CD14-positive monocyte (primary cell): ENCODE data around the gene PFKFB4. TPM values are rescaled to one million over a fixed set of nuclear protein-coding genes. Genes with fewer than 3 reads are reported as not detected.

ENCODE experiments used
- DNase-seq, 3 donors: peaks; one replicate each; pipeline ENCODE4 v3.0.0-alpha.2; 2011 to 2022
- H2AFZ ChIP-seq: 2 replicates; pipeline ENCODE4 v1.6.0; 2012; ENCODE audit warnings: mild to moderate bottlenecking, low read depth, low read length, inconsistent platforms; ENCODE audit not compliant: insufficient read depth, poor library complexity, severe bottlenecking
- H3K27ac ChIP-seq, 2 donors: 1 replicate in 1 of 2; 2 replicates in 1 of 2; pipeline ENCODE4 v1.5.1; 2012 to 2013; ENCODE audit warnings: low read length in 2 of 2, control low read depth in 1 of 2, inconsistent platforms in 1 of 2, low read depth in 1 of 2, mild to moderate bottlenecking in 1 of 2
- H3K27me3 ChIP-seq, 2 donors: one replicate each; pipeline versions ENCODE4 v1.6.0 to v1.6.1; 2011 to 2013; ENCODE audit warnings: low read length in 2 of 2; ENCODE audit not compliant: control insufficient read depth in 2 of 2, insufficient read depth in 2 of 2
- H3K36me3 ChIP-seq, 2 donors: replicated peaks in 1 of 2; 1 replicate in 1 of 2; 2 replicates in 1 of 2; pipeline versions ENCODE4 v1.5.1 to v1.6.1; 2012 to 2013; ENCODE audit warnings: low read length in 2 of 2, control low read depth in 1 of 2, inconsistent platforms in 1 of 2, mild to moderate bottlenecking in 1 of 2; ENCODE audit not compliant: insufficient read depth in 2 of 2, control insufficient read depth in 1 of 2
- H3K4me1 ChIP-seq, 2 donors: 1 replicate in 1 of 2; 2 replicates in 1 of 2; pipeline versions ENCODE4 v1.5.1 to v1.6.1; 2012 to 2013; ENCODE audit warnings: low read length in 2 of 2, control low read depth in 1 of 2, inconsistent platforms in 1 of 2, mild to moderate bottlenecking in 1 of 2, moderate library complexity in 1 of 2; ENCODE audit not compliant: insufficient read depth in 2 of 2, control insufficient read depth in 1 of 2
- H3K4me2 ChIP-seq: replicated peaks from 2 replicates; pipeline ENCODE3; 2012; ENCODE audit warnings: low read length, moderate library complexity, mild to moderate bottlenecking; ENCODE audit not compliant: poor library complexity, severe bottlenecking; ENCODE audit errors: extremely low read depth
- H3K4me3 ChIP-seq, 3 experiments: fragments of 200-600 bp in 1 of 3; sonication (generic) in 1 of 3; replicated peaks in 1 of 3; 1 replicate in 2 of 3; 2 replicates in 1 of 3; pipeline ENCODE4 v1.5.1; 2011 to 2013; ENCODE audit warnings: low read length in 3 of 3, mild to moderate bottlenecking in 3 of 3, control low read depth in 2 of 3, low read depth in 2 of 3, inconsistent platforms in 1 of 3, moderate library complexity in 1 of 3
- H3K79me2 ChIP-seq: 2 replicates; pipeline ENCODE4 v1.6.0; 2012; ENCODE audit warnings: mild to moderate bottlenecking, control low read depth, inconsistent platforms, low read length, moderate library complexity; ENCODE audit not compliant: insufficient read depth
- H3K9ac ChIP-seq: 2 replicates; pipeline ENCODE4 v1.6.0; 2017; ENCODE audit warnings: low read length, mild to moderate bottlenecking; ENCODE audit not compliant: insufficient read depth, poor library complexity, severe bottlenecking
- H3K9me3 ChIP-seq, 2 donors: replicated peaks in 1 of 2; 1 replicate in 1 of 2; 2 replicates in 1 of 2; pipeline versions ENCODE4 v1.5.1 to v1.6.1; 2012 to 2013; ENCODE audit warnings: low read length in 2 of 2, control low read depth in 1 of 2; ENCODE audit not compliant: control insufficient read depth in 1 of 2, insufficient read depth in 1 of 2
- H4K20me1 ChIP-seq: 2 replicates; pipeline ENCODE4 v1.6.0; 2012; ENCODE audit warnings: mild to moderate bottlenecking, low read length, control low read depth, moderate library complexity; ENCODE audit not compliant: insufficient read depth
- H3K27ac Mint-ChIP-seq, 7 donors: one replicate each; pipeline ENCODE4 v1.8.0; 2020; ENCODE audit warnings: mild to moderate bottlenecking in 7 of 7, mixed read lengths in 7 of 7, moderate library complexity in 6 of 7, inconsistent platforms in 2 of 7
- H3K27me3 Mint-ChIP-seq, 3 donors: one replicate each; pipeline ENCODE4 v1.8.0; 2021 to 2022; ENCODE audit warnings: low read depth in 3 of 3, mild to moderate bottlenecking in 3 of 3, mixed read lengths in 3 of 3, moderate library complexity in 3 of 3, inconsistent platforms in 1 of 3
- H3K36me3 Mint-ChIP-seq, 2 donors: one replicate each; pipeline ENCODE4 v1.8.0; 2020; ENCODE audit warnings: mixed read lengths in 2 of 2, inconsistent platforms in 1 of 2, mild to moderate bottlenecking in 1 of 2
- H3K4me1 Mint-ChIP-seq: one replicate; pipeline ENCODE4 v1.8.0; 2020; ENCODE audit warnings: mild to moderate bottlenecking, mixed read lengths
- H3K4me3 Mint-ChIP-seq, 2 donors: one replicate each; pipeline ENCODE4 v1.8.0; 2020; ENCODE audit warnings: mild to moderate bottlenecking in 2 of 2, mixed read lengths in 2 of 2, moderate library complexity in 1 of 2
- H3K9me3 Mint-ChIP-seq, 7 donors: one replicate each; pipeline ENCODE4 v1.8.0; 2020 to 2022; ENCODE audit warnings: mixed read lengths in 7 of 7, mild to moderate bottlenecking in 6 of 7, moderate library complexity in 6 of 7, inconsistent platforms in 2 of 7
- CTCF ChIP-seq: fragments of 200-600 bp; IDR thresholded peaks from one replicate; pipeline ENCODE4 v1.8.0; 2022; ENCODE audit warnings: antibody characterized with exemption, mild to moderate bottlenecking
- WGBS: methylation state at CpG from one replicate; pipeline ENCODE4 v1.1.5; 2013; ENCODE audit warnings: missing lambda C conversion rate; ENCODE audit not compliant: insufficient coverage; 5-methylcytosine and 5-hydroxymethylcytosine counted together
- intact Hi-C, 2 donors: fragments of 100-400 bp; cut with micrococcal nuclease; formaldehyde crosslinking; loops; one replicate each; pipeline versions ENCODE4 v1.15.0 to v1.15.1; 2023
- polyA plus RNA-seq, 3 donors: library from polyadenylated mRNA; depleted of rRNA in 1 of 3; unstranded in 2 of 3; stranded (reverse) in 1 of 3; fragments of 300-500 nt in 2 of 3; fragments of >200 nt in 1 of 3; fragmentation: Illumina TruSeq in 2 of 3; gene quantifications; 1 replicate in 2 of 3; 2 replicates in 1 of 3; pipeline ENCODE4 v1.2.3, GENCODE V29; 2012 to 2021

Gene PFKFB4
- polyA plus RNA-seq, 3 donors: 32.2 to 44.9 (median 34.9) TPM

- 17% methylated on average over 19 of the region's 21 CpGs for WGBS
- Histone ChIP-seq H3K4me1 (peaks cover 93 to 98% of the 10 kb centered on the region in 2 donors), H2AFZ (peak overlapping the region; percentile 46)
Observed at GRCh38 chr3:48561045-48561736, 4.6 kb upstream of the PFKFB4 start.

GRCh38 chr3:48560648-48561018 is 4.0 kb upstream of the PFKFB4 start:
- peaks cover 0 to 2% (median 0%) of the 10 kb centered on the region in 7 donors for H3K9me3 Mint-ChIP-seq
- Histone ChIP-seq H3K4me2 (peak overlapping the region; percentile 92), H3K4me3 (peak overlapping the region; percentile 4 to 68 (median 37)), H3K27me3 (no peaks in the 10 kb centered on the region), H3K4me1 (peaks cover 93 to 98% of the 10 kb centered on the region in 2 donors), H4K20me1 (no peaks in the 10 kb centered on the region), H3K27ac (peak overlapping the region; percentile 96 to 97), H3K9me3 (no peaks in the 10 kb centered on the region), H3K9ac (peak overlapping the region; percentile 67), H2AFZ (peak overlapping the region; percentile 46), H3K79me2 (peaks cover 10% of the 10 kb centered on the region), H3K36me3 (no peaks in the 10 kb centered on the region)
- intact Hi-C loops: no loop called here
- 4% methylated on average over 3 of the region's 5 CpGs for WGBS
- peaks cover 0 to 2% of the 10 kb centered on the region in 2 donors for H3K36me3 Mint-ChIP-seq
- peak; percentile 36 for TF ChIP-seq CTCF
- peaks cover 0 to 10% (median 1%) of the 10 kb centered on the region in 3 donors for H3K27me3 Mint-ChIP-seq
- DNase-seq: peak; percentile 34 to 44 (median 34)
- peaks cover 84% of the 10 kb centered on the region for H3K4me1 Mint-ChIP-seq
- peak overlapping the region; percentile 74 to 84 for H3K4me3 Mint-ChIP-seq
- peak overlapping the region; percentile 96 to 99 (median 98) for H3K27ac Mint-ChIP-seq

More at GRCh38 chr3:48561045-48561736, 4.6 kb upstream of the PFKFB4 start:
- intact Hi-C loops: no loop called here
- Histone ChIP-seq H3K27me3 (no peaks in the 10 kb centered on the region), H3K4me2 (peak overlapping the region; percentile 92), H3K36me3 (no peaks in the 10 kb centered on the region), H3K9me3 (no peaks in the 10 kb centered on the region), H3K27ac (peak overlapping the region; percentile 96 to 97), H4K20me1 (no peaks in the 10 kb centered on the region), H3K79me2 (peaks cover 4% of the 10 kb centered on the region), H3K4me3 (peak overlapping the region; percentile 4 to 68 (median 37)), H3K9ac (peak overlapping the region; percentile 67)
- TF ChIP-seq CTCF: peak; percentile 21
- Mint-ChIP-seq H3K27ac (peak overlapping the region; percentile 96 to 99 (median 98)), H3K4me1 (peaks cover 84% of the 10 kb centered on the region), H3K4me3 (peak overlapping the region; percentile 74 to 84), H3K36me3 (peaks cover 0 to 2% of the 10 kb centered on the region in 2 donors), H3K9me3 (peaks cover 0 to 2% (median 0%) of the 10 kb centered on the region in 7 donors), H3K27me3 (peaks cover 0 to 10% (median 1%) of the 10 kb centered on the region in 3 donors)
- DNase-seq: peak; percentile 75 to 82 (median 78)
